OCI-LY7 (cell line): ENCODE results near the gene FMNL2.

Experiments
- EZH2phosphoT487 ChIP-seq: fragments of 200-600 bp; sonication (generic); IDR thresholded peaks from 2 replicates; pipeline ENCODE4 v1.6.1; 2018; ENCODE audit warnings: low read depth, borderline replicate concordance, mild to moderate bottlenecking, mixed run types, antibody characterized with exemption, low read length, moderate library complexity, mixed read lengths
- TF ChIP-seq, protein P1 (sequence below): fragments of 200-600 bp; sonication (generic); conservative IDR thresholded peaks from 2 replicates; pipeline ENCODE4 v1.5.1; 2014; ENCODE audit warnings: mild to moderate bottlenecking, antibody characterized with exemption, low read length, moderate library complexity, mixed read lengths

GRCh38 chr2:152394326-152394725, 59.4 kb downstream of the FMNL2 start:
- no peak for TF ChIP-seq EZH2phosphoT487
- TF ChIP-seq, protein P1, sequence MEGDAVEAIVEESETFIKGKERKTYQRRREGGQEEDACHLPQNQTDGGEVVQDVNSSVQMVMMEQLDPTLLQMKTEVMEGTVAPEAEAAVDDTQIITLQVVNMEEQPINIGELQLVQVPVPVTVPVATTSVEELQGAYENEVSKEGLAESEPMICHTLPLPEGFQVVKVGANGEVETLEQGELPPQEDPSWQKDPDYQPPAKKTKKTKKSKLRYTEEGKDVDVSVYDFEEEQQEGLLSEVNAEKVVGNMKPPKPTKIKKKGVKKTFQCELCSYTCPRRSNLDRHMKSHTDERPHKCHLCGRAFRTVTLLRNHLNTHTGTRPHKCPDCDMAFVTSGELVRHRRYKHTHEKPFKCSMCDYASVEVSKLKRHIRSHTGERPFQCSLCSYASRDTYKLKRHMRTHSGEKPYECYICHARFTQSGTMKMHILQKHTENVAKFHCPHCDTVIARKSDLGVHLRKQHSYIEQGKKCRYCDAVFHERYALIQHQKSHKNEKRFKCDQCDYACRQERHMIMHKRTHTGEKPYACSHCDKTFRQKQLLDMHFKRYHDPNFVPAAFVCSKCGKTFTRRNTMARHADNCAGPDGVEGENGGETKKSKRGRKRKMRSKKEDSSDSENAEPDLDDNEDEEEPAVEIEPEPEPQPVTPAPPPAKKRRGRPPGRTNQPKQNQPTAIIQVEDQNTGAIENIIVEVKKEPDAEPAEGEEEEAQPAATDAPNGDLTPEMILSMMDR: no peak
